Stimulated activated CD8-positive, alpha-beta memory T cell treated with anti-CD3 and anti-CD28 coated beads, Interleukin-2, amount 100 ng/mL, for 1 hour (primary cell): ENCODE results near the gene SMIM8.

Experiments
- DNase-seq, 2 donors: peaks; one replicate each; pipeline ENCODE4 v3.0.0-alpha.2; 2020; ENCODE audit warnings: low read depth in 2 of 2

The SMIM8 gene

DNA sequence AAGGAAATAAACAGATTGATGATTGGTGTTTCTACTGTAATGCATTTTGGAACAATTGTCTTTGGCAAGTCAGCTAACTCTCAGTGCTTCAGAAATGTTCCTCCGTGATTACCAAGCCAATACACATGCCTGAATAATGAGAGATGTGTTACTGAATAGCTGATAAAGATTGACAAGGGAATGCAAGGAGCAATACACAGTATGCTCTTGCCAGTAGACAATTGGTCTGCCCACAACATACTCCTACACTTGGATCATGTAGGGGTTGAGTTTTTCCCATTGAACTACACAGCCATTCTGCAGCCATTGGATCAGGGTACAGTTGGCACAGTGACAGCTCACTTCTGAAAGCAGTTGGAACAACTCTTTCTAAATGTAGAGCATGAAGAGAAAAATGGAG, 12.3 kb downstream of the SMIM8 start:
- no peak for DNase-seq

DNA sequence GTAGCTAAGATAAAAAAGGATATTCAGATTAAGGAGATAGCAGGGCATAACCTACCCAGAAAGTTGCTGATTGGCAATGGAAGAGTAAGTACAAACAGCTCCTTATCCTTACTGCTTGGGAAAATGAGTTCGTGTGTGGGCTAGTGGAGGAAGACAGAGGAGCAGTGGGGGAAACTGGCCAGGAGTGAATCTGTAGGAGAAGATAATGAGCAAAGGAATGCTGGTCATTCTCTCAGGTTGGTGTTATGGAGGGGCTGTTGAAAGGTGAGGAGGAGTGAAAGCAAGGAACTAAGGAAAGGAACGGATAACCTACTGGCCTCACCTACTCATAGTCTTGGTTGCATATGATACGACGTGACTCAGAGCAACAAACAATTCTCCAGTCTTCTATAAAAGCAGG, 14.0 kb downstream of the SMIM8 start:
- no peak for DNase-seq

DNA sequence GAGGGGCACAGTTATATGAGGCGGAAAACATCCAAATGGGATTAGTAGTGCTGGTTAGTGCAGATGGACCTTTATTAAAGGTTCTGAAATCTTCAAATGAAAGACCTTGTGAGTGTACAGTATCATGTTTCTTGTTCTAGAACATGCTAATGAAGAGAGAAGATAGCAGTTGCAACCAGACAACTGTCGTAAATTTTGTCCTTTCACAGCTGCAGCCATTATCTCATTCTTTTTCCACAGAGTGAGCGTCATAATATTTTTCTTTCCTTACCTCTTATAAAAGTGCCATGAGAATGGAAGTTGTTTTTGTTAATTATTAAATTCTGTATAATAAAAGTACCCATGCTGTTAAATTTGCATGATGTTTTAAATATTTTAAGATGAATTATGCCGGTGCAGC, 17.8 kb downstream of the SMIM8 start:
- no peak for DNase-seq

DNA sequence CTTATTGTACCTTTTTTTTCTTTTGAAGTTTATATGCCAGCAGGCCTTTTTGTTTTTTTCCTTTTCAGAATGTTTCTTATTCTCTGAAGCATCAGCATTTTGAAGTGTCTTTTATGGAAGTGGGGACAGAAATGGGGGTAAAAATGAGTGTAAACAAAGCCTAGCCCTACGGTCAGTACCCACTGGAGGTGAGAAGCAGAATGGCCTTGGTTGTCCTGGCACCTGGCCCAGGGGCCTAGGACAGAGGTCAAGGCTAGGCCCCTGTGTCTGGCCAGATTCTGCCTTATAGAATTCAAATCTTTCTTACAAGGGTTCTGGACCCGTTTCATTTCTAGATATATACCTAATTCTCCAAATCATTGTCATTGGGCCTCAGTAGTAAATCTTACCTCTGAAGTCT, 18.8 kb downstream of the SMIM8 start:
- DNase-seq, result no peak

DNA sequence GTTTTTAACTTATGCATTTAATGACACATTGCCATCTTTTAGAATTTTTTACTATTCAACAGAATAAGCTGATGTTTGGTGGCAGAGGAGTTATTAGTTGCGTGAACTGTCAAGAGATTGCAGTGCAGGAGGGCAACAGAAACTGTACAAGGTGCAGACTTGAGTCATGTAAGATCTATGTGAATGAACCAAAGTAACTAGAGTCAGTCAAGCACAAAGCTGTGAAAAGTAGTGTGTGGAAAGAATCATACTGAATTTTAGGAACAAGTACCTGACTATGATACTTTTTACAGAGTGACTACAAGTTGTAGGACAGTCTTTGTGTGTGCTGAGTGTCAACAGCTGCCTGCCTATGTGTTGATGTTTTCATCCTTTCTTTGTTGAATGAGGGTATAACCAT, 19.5 kb downstream of the SMIM8 start:
- no peak for DNase-seq

GRCh38 chr6:87342829-87343228, 20.4 kb downstream of the SMIM8 start:
- DNase-seq, result no peak

DNA sequence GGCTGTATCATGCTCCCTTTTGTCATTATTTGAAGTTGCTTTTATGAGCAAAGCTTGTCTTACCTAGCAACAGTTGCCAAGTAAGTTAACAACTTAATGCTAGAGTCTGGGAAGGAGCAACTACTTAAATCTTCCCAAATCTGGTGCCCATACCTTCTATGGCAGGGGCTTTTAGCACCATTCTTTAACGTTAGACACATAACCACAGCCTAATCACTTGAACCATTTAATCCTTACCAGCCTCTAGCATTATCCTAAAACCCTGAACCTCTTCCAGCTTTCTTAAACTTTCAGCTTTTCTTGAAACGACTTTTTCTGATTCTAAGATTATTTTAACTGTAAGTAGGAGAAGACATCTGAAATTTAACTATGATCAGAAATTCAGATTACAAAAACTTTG, 22.3 kb downstream of the SMIM8 start, which contains the start of gene C6orf163:
Gene C6orf163, plus strand, starts transcription at position 83 of the 400 bp plus-strand sequence. Its CDS starts 287 bp downstream, at position 370.
- no peak for DNase-seq

GRCh38 chr6:87346700-87347099, 24.3 kb downstream of the SMIM8 start:
- DNase-seq, result no peak

GRCh38 chr6:87349896-87350295, 27.5 kb downstream of the SMIM8 start:
- DNase-seq, result no peak

GRCh38 chr6:87350516-87350915, 28.1 kb downstream of the SMIM8 start:
- no peak for DNase-seq

DNA sequence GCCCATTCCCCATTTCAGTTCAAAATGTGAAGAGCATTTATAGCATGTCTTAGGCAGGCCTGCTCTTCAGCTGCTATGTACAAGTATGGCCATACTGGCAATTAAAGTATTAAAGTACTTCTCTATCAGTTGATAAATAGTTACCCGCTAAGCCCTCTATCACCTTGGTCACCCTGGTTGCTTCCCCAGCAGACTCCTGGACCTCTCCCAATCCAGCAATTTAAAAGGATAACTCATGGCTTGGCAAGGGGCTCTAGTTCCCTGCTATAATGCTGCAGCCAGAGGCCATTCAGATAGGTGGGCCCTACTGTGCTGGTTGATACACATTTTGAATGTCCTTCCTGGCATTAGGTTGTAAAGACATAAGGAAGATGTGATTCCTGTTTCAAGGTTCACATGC, 29.2 kb downstream of the SMIM8 start:
- DNase-seq, result no peak

DNA sequence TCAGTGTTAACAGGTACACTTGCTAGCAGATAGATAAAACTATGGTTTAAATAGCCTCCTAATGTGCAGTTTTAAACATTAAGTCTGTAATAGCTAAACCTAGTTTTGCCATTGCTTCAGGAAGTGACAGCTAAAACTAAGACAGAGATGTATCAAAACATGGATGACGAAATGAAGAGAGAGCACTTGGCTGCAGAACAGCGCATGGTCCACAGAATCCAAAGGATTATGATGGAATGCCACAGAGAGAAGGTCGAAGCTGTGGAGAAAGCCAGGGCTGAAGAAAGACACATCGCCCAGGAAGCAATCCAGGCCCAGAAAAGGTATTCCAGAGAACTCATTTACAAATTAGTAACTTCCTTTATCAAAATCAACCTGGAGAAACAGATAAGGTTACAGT, 33.8 kb downstream of the SMIM8 start:
- DNase-seq, result no peak

GRCh38 chr6:87357479-87358196, 35.2 kb downstream of the SMIM8 start:
- no peak for DNase-seq

- no peak for DNase-seq
These were observed 42.3 kb downstream of the SMIM8 start for GRCh38 chr6:87364602-87365252.

GRCh38 chr6:87366072-87366827, 43.9 kb downstream of the SMIM8 start:
- DNase-seq, result no peak

GRCh38 chr6:87366899-87367298, 44.5 kb downstream of the SMIM8 start:
- DNase-seq, result no peak

DNA sequence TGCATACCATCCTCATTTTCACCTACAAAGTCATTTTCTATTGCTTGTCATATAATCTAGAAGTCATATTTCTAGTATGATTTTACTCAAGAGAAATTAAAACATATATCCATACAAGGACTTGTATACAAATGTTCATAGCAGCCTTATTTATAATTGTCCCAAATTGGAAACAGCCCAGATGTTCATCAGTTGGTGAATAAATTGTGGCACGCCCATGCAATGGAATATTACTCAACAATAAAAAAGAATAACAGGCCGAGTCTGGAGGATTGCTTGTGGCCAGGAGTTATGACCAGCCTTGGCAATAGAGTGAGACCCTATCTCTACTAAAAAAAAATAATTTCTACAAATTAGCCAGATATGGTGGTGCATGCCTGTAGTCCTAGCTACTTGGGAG, 51.0 kb downstream of the SMIM8 start:
- no peak for DNase-seq

GRCh38 chr6:87375315-87375714, 52.9 kb downstream of the SMIM8 start:
- DNase-seq, result no peak

- DNase-seq, result no peak
These were observed 54.3 kb downstream of the SMIM8 start for GRCh38 chr6:87376643-87377042.

DNA sequence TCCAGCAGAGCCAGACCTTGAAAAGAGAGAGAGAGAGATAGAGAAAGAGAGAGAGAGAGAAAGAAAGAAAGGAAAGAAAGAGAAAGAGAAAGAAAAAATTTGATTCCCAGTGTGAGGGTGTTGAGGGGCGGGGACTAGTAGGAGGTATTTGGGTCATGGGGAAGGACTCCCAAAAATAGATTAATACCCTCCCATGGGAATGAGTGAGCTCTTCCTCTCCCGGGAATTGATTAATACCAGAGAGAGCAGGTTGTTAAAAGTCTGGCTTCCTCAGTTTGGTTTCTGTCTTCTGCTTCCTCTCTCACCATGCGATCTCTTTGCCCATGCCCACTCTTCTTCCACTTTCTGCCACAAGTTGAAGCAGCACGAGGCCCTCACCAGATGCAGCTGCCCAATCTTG, 56.6 kb downstream of the SMIM8 start:
- DNase-seq, result no peak

DNA sequence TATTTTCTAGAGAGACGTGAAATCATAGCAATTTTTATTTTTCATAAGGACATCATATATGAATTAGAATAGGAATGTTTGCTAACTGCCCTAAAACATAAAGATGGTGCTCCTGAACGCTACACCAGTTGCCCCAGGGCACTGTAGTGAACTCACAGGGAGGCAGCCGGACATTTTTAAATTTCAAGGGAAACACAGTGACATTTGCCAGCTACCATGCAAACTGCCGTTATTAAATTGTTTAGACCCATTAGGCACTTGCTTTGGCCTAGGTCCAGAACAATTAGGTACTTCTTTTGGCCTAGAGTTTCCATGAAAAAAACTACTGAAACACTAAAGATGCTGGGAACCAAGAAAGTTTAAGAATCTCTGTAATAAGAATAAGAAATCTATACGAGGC, 60.5 kb downstream of the SMIM8 start:
- DNase-seq, result no peak

DNA sequence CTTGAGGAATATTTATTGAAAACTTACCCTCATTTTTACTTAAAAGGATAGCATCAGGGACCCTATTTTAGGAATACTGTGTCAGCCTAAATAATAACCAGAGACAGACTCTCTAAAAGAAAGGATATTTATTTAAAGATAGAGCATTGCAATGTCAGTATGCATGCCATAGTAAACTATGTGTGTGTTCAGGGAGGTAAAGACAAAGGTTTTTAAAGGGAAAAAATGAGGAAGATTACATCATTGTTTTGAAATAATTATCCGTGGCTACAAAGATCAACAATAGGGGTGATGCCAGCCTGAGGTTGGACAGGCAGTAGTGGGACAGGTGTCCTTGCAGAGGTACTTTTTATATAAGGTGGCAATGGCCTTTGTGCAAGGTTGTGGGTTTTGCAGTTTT, 61.6 kb downstream of the SMIM8 start:
- no peak for DNase-seq

DNA sequence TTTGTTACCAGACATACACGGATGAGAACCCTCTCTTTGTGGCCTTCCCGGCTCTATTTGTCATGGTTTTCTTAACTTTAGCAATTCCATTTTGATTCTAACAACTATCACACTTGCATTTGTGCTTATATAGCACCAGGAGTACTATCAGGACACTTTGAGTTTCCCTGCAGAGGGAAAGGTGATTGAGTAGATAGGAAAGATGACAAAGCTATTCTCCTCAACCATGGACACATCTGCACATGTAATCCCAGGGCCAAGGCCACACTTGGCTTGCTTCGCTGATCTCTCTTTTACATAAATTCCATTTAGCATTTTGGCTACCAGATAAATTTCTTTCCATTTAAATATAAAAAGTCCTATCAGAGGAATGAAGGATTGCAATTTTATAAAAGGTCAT, 62.1 kb downstream of the SMIM8 start:
- DNase-seq, result no peak
